ENCODE results near the gene RBM47.

Gene RBM47

GRCh38 chr4:40587826-40588225, 41.8 kb downstream of the RBM47 start:
- DNase-seq (ENCODE audit: low spot score), result no peak
- Mint-ChIP-seq H3K27me3 (ENCODE audit: low read depth) (no peaks in the 10 kb centered on the region), H3K4me3 (no peak overlapping the region), H3K27ac (no peak overlapping the region), H3K4me1 (ENCODE audit: low read depth) (peaks cover 36% of the 10 kb centered on the region), H3K36me3 (ENCODE audit: low read depth) (peaks cover 4% of the 10 kb centered on the region), H3K9me3 (no peaks in the 10 kb centered on the region)

GRCh38 chr4:40587351-40587750, 42.3 kb downstream of the RBM47 start:
- H3K4me1 Mint-ChIP-seq (ENCODE audit: low read depth), result peaks cover 40% of the 10 kb centered on the region
- no peaks in the 10 kb centered on the region for H3K9me3 Mint-ChIP-seq
- no peak for DNase-seq (ENCODE audit: low spot score)
- no peak overlapping the region for H3K4me3 Mint-ChIP-seq
- H3K27me3 Mint-ChIP-seq (ENCODE audit: low read depth), result no peaks in the 10 kb centered on the region
- H3K27ac Mint-ChIP-seq, result peak overlapping the region; percentile 1
- H3K36me3 Mint-ChIP-seq (ENCODE audit: low read depth), result peaks cover 4% of the 10 kb centered on the region

DNA sequence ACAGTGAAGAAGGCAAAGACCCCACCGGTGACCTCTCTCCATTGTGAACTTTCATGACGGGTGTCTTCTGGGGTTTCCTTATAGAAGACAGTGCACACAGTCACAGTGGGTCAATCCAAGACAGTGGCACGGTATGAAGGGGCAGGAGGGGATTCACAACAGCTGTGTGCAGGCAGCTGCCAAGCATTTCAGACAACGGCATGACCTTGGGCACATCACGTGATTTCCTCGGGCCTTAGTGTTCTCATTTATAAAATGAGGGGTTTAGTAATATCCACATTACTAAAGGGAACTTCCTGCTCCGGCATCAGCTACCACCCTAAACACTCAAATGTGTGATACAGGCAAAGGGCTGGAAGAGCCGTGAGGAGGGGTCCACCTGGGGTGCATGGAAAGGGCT, 42.9 kb downstream of the RBM47 start:
- Mint-ChIP-seq H3K27ac (peak overlapping the region; percentile 1), H3K4me1 (ENCODE audit: low read depth) (peaks cover 44% of the 10 kb centered on the region), H3K4me3 (no peak overlapping the region), H3K27me3 (ENCODE audit: low read depth) (no peaks in the 10 kb centered on the region), H3K9me3 (no peaks in the 10 kb centered on the region), H3K36me3 (ENCODE audit: low read depth) (peaks cover 4% of the 10 kb centered on the region)
- DNase-seq (ENCODE audit: low spot score), result no peak

DNA sequence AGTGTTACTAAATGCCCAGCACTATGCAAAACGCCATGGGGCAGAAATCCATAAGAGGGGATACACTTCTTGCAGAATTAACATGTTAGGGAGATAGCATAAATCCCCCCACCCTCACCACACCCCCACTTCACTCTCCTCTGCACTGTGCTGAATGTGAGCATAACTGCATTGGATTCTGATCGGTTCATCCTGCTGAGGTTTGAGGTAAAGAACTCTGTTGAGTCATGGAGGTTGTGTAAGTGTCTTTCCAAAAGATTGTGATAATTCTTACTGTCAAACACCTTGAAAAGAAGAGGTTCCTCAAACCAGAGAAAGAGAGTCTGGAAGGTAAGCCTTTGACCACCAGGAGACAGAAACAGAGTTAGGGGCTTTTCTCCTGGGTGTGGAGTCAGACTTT, 43.6 kb downstream of the RBM47 start:
- H3K4me1 Mint-ChIP-seq (ENCODE audit: low read depth), result peaks cover 49% of the 10 kb centered on the region
- H3K9me3 Mint-ChIP-seq, result no peaks in the 10 kb centered on the region
- H3K27me3 Mint-ChIP-seq (ENCODE audit: low read depth), result no peaks in the 10 kb centered on the region
- H3K27ac Mint-ChIP-seq, result no peak overlapping the region
- peaks cover 2% of the 10 kb centered on the region for H3K36me3 Mint-ChIP-seq (ENCODE audit: low read depth)
- DNase-seq (ENCODE audit: low spot score), result no peak
- no peak overlapping the region for H3K4me3 Mint-ChIP-seq

GRCh38 chr4:40585201-40585799, 44.4 kb downstream of the RBM47 start:
- H3K4me3 Mint-ChIP-seq, result no peak overlapping the region
- DNase-seq (ENCODE audit: low spot score), result no peak
- H3K27me3 Mint-ChIP-seq (ENCODE audit: low read depth), result no peaks in the 10 kb centered on the region
- H3K9me3 Mint-ChIP-seq, result no peaks in the 10 kb centered on the region
- peaks cover 57% of the 10 kb centered on the region for H3K4me1 Mint-ChIP-seq (ENCODE audit: low read depth)
- peaks cover 2% of the 10 kb centered on the region for H3K36me3 Mint-ChIP-seq (ENCODE audit: low read depth)
- H3K27ac Mint-ChIP-seq, result no peak overlapping the region

GRCh38 chr4:40584517-40585141, 45.0 kb downstream of the RBM47 start:
- Mint-ChIP-seq H3K4me3 (no peak overlapping the region), H3K27ac (no peak overlapping the region), H3K36me3 (ENCODE audit: low read depth) (peaks cover 2% of the 10 kb centered on the region), H3K27me3 (ENCODE audit: low read depth) (no peaks in the 10 kb centered on the region), H3K4me1 (ENCODE audit: low read depth) (peaks cover 59% of the 10 kb centered on the region), H3K9me3 (no peaks in the 10 kb centered on the region)
- DNase-seq (ENCODE audit: low spot score), result no peak

GRCh38 chr4:40583850-40584439, 45.7 kb downstream of the RBM47 start:
- Mint-ChIP-seq H3K27me3 (ENCODE audit: low read depth) (no peaks in the 10 kb centered on the region), H3K36me3 (ENCODE audit: low read depth) (peaks cover 2% of the 10 kb centered on the region), H3K27ac (no peak overlapping the region), H3K4me1 (ENCODE audit: low read depth) (peaks cover 58% of the 10 kb centered on the region), H3K4me3 (no peak overlapping the region), H3K9me3 (no peaks in the 10 kb centered on the region)
- no peak for DNase-seq (ENCODE audit: low spot score)

DNA sequence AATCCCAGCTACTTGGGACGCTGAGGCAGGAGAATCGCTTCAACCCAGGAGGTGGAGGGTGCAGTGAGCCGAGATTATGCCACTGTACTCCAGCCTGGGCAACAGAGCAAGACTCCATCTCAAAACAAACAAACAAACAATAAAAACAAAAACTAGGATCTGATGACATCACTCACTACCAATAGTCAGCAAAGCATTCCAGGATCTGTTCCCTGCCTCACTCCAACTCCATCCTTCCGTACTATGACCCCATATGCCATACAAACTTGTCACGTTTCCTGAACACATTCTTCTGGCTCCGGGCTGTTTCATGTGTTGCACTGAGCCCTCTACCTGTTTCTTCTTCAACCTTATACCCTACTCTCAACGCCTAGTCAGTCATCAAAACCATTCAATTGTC, 47.3 kb downstream of the RBM47 start:
- Mint-ChIP-seq H3K9me3 (no peaks in the 10 kb centered on the region), H3K4me3 (no peak overlapping the region), H3K27me3 (ENCODE audit: low read depth) (no peaks in the 10 kb centered on the region), H3K36me3 (ENCODE audit: low read depth) (peaks cover 2% of the 10 kb centered on the region), H3K4me1 (ENCODE audit: low read depth) (peaks cover 53% of the 10 kb centered on the region), H3K27ac (peak overlapping the region; percentile 0)
- no peak for DNase-seq (ENCODE audit: low spot score)

GRCh38 chr4:40581254-40582140, 48.2 kb downstream of the RBM47 start:
- Mint-ChIP-seq H3K36me3 (ENCODE audit: low read depth) (peaks cover 2% of the 10 kb centered on the region), H3K4me1 (ENCODE audit: low read depth) (peaks cover 56% of the 10 kb centered on the region), H3K27ac (peak overlapping the region; percentile 68), H3K27me3 (ENCODE audit: low read depth) (no peaks in the 10 kb centered on the region), H3K9me3 (no peaks in the 10 kb centered on the region), H3K4me3 (peak overlapping the region; percentile 25)
- DNase-seq (ENCODE audit: low spot score), result peak; percentile 40

- H3K4me3 Mint-ChIP-seq, result no peak overlapping the region
- H3K27me3 Mint-ChIP-seq (ENCODE audit: low read depth), result no peaks in the 10 kb centered on the region
- H3K36me3 Mint-ChIP-seq (ENCODE audit: low read depth), result peaks cover 1% of the 10 kb centered on the region
- H3K4me1 Mint-ChIP-seq (ENCODE audit: low read depth), result peaks cover 51% of the 10 kb centered on the region
- no peak overlapping the region for H3K27ac Mint-ChIP-seq
- DNase-seq (ENCODE audit: low spot score), result no peak
- H3K9me3 Mint-ChIP-seq, result no peaks in the 10 kb centered on the region
These were observed 49.7 kb downstream of the RBM47 start for GRCh38 chr4:40579983-40580382.

- no peaks in the 10 kb centered on the region for H3K27me3 Mint-ChIP-seq (ENCODE audit: low read depth)
- no peaks in the 10 kb centered on the region for H3K9me3 Mint-ChIP-seq
- peak overlapping the region; percentile 50 for H3K4me3 Mint-ChIP-seq
- peaks cover 4% of the 10 kb centered on the region for H3K36me3 Mint-ChIP-seq (ENCODE audit: low read depth)
- peak overlapping the region; percentile 52 for H3K27ac Mint-ChIP-seq
- DNase-seq (ENCODE audit: low spot score), result no peak
- peaks cover 59% of the 10 kb centered on the region for H3K4me1 Mint-ChIP-seq (ENCODE audit: low read depth)
These were observed 51.9 kb downstream of the RBM47 start for GRCh38 chr4:40577588-40578253.

- peak overlapping the region; percentile 50 for H3K4me3 Mint-ChIP-seq
- H3K36me3 Mint-ChIP-seq (ENCODE audit: low read depth), result peaks cover 4% of the 10 kb centered on the region
- no peaks in the 10 kb centered on the region for H3K27me3 Mint-ChIP-seq (ENCODE audit: low read depth)
- DNase-seq (ENCODE audit: low spot score), result peak; percentile 45
- H3K4me1 Mint-ChIP-seq (ENCODE audit: low read depth), result peaks cover 57% of the 10 kb centered on the region
- H3K27ac Mint-ChIP-seq, result peak overlapping the region; percentile 52
- H3K9me3 Mint-ChIP-seq, result no peaks in the 10 kb centered on the region
These were observed 52.8 kb downstream of the RBM47 start for GRCh38 chr4:40576651-40577480.

- DNase-seq (ENCODE audit: low spot score), result no peak
- Mint-ChIP-seq H3K9me3 (no peaks in the 10 kb centered on the region), H3K36me3 (ENCODE audit: low read depth) (peaks cover 4% of the 10 kb centered on the region), H3K27me3 (ENCODE audit: low read depth) (no peaks in the 10 kb centered on the region), H3K4me1 (ENCODE audit: low read depth) (peaks cover 51% of the 10 kb centered on the region), H3K4me3 (peak overlapping the region; percentile 50), H3K27ac (peak overlapping the region; percentile 52)
These were observed 53.8 kb downstream of the RBM47 start for GRCh38 chr4:40575846-40576245.
